ENCODE measurements around the gene DMD.

Gene DMD

DNA sequence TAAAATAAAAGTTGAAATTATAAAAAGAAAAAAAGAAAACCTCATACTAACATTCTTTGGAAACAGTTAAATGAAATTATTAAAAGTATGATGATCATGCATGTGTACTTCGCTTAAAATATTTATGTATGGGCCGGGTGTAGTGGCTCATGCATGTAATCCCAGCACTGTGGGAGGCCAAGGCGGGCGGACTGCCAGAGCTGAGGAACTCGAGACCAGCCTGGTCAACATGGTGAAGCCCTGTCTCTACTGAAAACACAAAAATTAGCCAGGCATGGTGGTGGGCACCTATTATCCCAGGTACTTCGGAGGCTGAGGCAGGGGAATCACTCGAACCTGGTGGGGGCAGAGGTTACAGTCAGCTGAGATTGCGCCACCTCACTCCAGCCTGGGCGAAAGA is 1187.3 kb downstream of the DMD start:
- H3K9me3 ChIP-seq, result no peaks in the 10 kb centered on the region
- no peak overlapping the region for H3K4me3 ChIP-seq (ENCODE audit: low read depth, low read length)
- H3K36me3 ChIP-seq, result no peaks in the 10 kb centered on the region
- TF ChIP-seq, protein P1, sequence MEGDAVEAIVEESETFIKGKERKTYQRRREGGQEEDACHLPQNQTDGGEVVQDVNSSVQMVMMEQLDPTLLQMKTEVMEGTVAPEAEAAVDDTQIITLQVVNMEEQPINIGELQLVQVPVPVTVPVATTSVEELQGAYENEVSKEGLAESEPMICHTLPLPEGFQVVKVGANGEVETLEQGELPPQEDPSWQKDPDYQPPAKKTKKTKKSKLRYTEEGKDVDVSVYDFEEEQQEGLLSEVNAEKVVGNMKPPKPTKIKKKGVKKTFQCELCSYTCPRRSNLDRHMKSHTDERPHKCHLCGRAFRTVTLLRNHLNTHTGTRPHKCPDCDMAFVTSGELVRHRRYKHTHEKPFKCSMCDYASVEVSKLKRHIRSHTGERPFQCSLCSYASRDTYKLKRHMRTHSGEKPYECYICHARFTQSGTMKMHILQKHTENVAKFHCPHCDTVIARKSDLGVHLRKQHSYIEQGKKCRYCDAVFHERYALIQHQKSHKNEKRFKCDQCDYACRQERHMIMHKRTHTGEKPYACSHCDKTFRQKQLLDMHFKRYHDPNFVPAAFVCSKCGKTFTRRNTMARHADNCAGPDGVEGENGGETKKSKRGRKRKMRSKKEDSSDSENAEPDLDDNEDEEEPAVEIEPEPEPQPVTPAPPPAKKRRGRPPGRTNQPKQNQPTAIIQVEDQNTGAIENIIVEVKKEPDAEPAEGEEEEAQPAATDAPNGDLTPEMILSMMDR (IDR thresholded peaks at IDR 0.05; ENCODE audit: low read depth, low read length), result no peak
- no peaks in the 10 kb centered on the region for H3K27me3 ChIP-seq
- DNase-seq, result no peak
- no peaks in the 10 kb centered on the region for H3K4me1 ChIP-seq

DNA sequence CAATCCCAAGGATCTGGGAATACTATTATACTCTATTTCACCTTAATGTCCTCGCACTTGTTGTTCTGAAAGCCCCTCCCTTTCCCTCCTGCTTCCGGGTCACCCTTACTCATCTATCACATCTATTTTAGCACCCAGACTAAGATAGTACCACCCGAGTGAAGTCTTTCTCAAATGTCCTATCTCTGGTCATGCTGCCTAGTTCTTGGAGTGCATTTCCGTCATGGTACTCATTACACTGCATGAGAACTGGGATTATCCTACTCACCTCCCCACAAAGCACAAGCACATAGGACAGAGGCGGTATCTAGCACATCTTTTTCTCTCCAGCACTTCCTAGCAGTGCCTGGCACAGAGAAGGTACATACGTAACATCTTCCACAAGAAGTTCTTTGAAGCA is 1195.2 kb downstream of the DMD start:
- no peak for DNase-seq
- Histone ChIP-seq H3K27me3 (no peaks in the 10 kb centered on the region), H3K36me3 (no peaks in the 10 kb centered on the region), H3K9me3 (no peaks in the 10 kb centered on the region), H3K4me3 (ENCODE audit: low read depth, low read length) (no peak overlapping the region), H3K4me1 (no peaks in the 10 kb centered on the region)
- TF ChIP-seq, protein P1 (IDR thresholded peaks at IDR 0.05; ENCODE audit: low read depth, low read length), result no peak

DNA sequence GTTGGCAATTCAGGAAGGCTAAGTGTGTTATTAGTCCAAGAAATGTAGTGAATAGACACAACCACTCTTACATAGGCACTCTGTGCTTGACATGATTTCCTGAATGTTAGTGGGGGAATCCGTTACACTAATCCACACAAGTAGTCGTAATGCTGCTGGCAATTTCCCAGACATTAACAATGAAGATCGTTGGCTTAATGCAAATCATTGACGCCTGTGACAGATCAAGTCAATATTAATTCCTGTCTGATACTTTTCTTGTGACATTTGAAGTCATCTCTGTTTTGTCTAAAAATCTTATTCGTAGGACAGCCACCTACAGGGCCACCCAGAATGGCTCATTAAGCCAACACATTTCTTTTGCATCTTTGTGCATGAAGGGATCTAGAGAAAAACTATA is 1200.4 kb downstream of the DMD start:
- H3K9me3 ChIP-seq, result no peaks in the 10 kb centered on the region
- no peaks in the 10 kb centered on the region for H3K4me1 ChIP-seq
- no peaks in the 10 kb centered on the region for H3K27me3 ChIP-seq
- no peak for DNase-seq
- TF ChIP-seq, protein P1 (IDR thresholded peaks at IDR 0.05; ENCODE audit: low read depth, low read length), result no peak
- H3K4me3 ChIP-seq (ENCODE audit: low read depth, low read length), result no peak overlapping the region
- H3K36me3 ChIP-seq, result no peaks in the 10 kb centered on the region

DNA sequence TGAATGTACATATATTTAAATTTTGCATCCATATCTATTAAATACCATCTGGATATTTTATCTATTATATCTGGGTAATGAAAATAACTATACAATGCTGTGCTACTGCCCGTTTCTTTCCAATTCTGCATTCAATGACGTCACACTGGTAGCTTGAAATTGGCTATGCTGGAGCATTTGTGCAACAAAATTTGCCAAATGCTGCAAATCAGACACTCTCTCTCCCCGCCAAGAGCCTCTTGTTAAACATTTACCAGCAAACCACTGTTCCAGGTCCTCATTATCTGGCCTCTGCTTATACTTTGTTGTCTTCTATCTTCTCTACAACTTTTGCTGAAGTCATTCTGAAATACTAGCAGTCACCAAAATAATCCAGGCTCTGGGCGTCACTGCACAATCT is 1201.1 kb downstream of the DMD start:
- DNase-seq, result no peak
- Histone ChIP-seq H3K9me3 (no peaks in the 10 kb centered on the region), H3K4me1 (no peaks in the 10 kb centered on the region), H3K36me3 (no peaks in the 10 kb centered on the region), H3K27me3 (no peaks in the 10 kb centered on the region), H3K4me3 (ENCODE audit: low read depth, low read length) (no peak overlapping the region)
- TF ChIP-seq, protein P1 (IDR thresholded peaks at IDR 0.05; ENCODE audit: low read depth, low read length), result no peak

DNA sequence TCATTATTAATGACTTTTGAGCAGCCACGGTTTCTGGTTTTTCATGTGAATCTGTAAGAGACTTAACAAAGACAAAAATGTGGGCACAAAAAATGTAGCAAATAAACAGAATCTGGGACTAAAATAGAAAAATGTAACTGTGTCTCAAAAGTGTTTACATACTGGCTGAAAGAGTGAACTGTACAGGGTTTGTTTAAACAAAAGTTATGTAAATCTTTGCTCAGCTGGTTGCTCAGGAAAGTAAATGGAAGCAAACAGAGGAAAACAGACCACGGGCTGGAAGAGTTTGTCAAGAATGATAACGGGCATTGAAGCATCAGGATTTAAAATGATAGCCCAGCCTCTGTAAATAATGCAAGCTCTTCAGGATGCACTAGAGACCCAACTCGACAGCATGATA is 1217.7 kb downstream of the DMD start:
- H3K4me1 ChIP-seq, result no peaks in the 10 kb centered on the region
- no peaks in the 10 kb centered on the region for H3K27me3 ChIP-seq
- no peak for DNase-seq
- no peaks in the 10 kb centered on the region for H3K36me3 ChIP-seq
- TF ChIP-seq, protein P1 (IDR thresholded peaks at IDR 0.05; ENCODE audit: low read depth, low read length), result no peak
- no peak overlapping the region for H3K4me3 ChIP-seq (ENCODE audit: low read depth, low read length)
- H3K9me3 ChIP-seq, result no peaks in the 10 kb centered on the region

DNA sequence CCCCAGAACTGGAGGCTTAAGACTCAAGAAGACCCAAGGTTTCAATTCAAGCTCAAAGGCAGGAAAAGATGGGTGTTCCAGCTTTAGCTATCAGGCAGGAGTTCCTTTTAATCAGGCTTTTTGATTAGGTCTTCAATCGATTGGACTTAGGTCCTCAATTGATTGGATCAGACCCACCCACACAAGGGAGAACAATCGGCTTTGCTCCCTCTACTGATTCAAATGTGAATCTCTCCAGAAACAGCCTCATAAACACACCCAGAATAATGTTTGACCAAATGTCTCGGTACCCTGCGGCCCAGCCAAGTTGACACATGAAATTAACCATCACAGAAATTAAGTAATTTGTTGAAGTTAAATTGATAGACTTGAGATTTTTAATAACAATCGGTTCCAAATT is 1222.4 kb downstream of the DMD start:
- H3K27me3 ChIP-seq, result no peaks in the 10 kb centered on the region
- no peaks in the 10 kb centered on the region for H3K36me3 ChIP-seq
- no peaks in the 10 kb centered on the region for H3K9me3 ChIP-seq
- no peak for DNase-seq
- H3K4me1 ChIP-seq, result no peaks in the 10 kb centered on the region
- TF ChIP-seq, protein P1 (IDR thresholded peaks at IDR 0.05; ENCODE audit: low read depth, low read length), result peak; percentile 17; the same call in 1 of the 2 replicates
- no peak overlapping the region for H3K4me3 ChIP-seq (ENCODE audit: low read depth, low read length)

Data from BE2C (cell line).